Ramos (cell line): Measurements from ENCODE around the gene NHSL1.

Experiments
- in situ Hi-C: fragments of 300-500 bp; cut with MboI; formaldehyde crosslinking; loops from one replicate; pipeline ENCODE4 v1.14.3; 2022; ENCODE audit warnings: low sequenced_read_pairs; ENCODE audit not compliant: unreplicated experiment

NHSL1 gene

DNA sequence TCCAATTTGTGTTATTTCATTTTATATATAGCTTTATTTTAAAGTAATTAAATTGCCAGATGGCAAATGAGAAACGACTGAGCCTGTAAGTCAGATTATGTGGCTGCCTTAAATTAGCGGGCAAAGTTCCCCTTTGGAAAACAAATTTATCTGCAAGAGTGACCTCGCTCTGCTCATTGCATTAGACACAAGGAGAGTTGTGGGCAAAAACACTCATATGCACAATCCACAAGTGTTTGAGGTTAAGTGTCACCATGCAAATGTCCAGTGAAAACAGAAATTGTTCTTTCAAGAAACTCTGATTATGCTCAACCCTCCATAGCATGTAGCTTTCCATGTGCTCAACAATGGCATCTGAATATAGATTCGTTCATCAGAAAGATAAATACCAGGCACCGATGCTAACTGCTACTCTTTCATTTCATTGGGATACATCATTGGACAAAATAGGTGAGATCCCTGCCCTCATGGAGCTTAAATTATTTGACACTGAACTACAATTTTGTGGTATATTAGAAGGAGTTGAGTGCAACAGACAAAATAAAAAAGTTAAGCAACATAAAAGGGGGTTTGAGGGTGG, 1.7 kb upstream of the NHSL1 start:
- in situ Hi-C loops, result no loop called here

GRCh38 chr6:138500045-138500665, 861 bp upstream of the NHSL1 start:
- in situ Hi-C loops, result no loop called here

DNA sequence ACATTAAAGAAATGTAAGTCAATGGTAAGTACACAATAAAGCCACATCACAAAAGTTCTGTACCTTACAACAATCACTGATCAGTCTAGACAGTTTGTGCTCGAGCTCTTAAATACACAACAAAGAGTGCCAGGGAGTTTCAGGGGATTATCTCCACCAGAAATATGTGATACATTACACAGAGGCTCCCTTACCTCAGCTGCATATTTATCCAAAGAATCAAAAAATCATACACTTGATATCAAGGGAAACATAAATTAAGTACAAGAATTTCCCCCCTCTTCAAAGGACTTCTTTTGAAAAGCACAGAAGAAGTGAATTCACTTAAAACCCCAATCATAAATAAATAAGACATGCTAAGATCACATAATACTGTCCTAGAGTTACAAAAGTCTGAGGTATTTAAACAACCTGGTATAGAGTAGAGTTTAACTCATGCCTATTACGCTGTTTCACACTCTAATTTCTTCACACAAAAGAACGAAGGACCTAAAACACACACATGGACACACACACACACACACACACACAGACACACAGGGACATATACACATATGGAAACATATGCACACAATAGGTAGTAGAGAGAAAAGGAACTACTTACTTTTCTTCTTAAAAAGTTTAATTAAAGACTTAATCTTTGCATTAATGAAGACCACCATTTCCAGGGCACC, 528 bp downstream of the NHSL1 start:
- in situ Hi-C loops, result no loop called here

GRCh38 chr6:138497286-138497685, 2.0 kb downstream of the NHSL1 start:
- in situ Hi-C loops, result no loop called here

GRCh38 chr6:138494312-138494711, 5.0 kb downstream of the NHSL1 start:
- in situ Hi-C loops, result no loop called here

- in situ Hi-C loops, result no loop called here
Measured at GRCh38 chr6:138493413-138493812, 5.9 kb downstream of the NHSL1 start.

GRCh38 chr6:138492871-138493270, 6.4 kb downstream of the NHSL1 start:
- in situ Hi-C loops, result no loop called here

GRCh38 chr6:138492113-138492512, 7.2 kb downstream of the NHSL1 start:
- in situ Hi-C loops, result no loop called here

GRCh38 chr6:138491017-138491416, 8.3 kb downstream of the NHSL1 start:
- in situ Hi-C loops, result no loop called here

- in situ Hi-C loops, result no loop called here
Measured at GRCh38 chr6:138489846-138490245, 9.4 kb downstream of the NHSL1 start.

DNA sequence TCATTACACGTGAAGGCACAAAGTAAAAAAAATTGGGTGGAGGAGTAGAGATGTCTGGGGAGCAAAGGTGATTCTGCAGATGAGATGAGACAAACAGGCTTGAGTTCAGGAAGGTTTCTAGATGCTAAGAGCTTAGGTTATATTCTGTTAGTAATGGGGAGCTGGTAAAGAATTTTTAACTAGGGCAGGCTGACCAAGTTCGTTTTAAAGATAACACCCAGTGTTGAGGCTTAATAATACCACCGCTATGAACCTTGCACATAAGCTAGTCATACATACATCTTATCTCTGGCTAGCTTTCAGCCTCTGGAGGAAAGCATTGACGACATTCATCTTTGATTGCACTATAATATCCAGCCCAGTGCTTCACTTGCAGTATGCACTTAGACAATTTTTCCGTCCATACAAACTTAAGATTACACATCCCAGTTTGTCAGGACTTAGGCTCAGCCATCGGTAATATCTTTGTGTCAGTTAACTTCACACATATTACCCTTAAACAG, 12.1 kb downstream of the NHSL1 start:
- in situ Hi-C loops, result no loop called here

- in situ Hi-C loops, result no loop called here
Measured at GRCh38 chr6:138486249-138487101, 12.8 kb downstream of the NHSL1 start.

DNA sequence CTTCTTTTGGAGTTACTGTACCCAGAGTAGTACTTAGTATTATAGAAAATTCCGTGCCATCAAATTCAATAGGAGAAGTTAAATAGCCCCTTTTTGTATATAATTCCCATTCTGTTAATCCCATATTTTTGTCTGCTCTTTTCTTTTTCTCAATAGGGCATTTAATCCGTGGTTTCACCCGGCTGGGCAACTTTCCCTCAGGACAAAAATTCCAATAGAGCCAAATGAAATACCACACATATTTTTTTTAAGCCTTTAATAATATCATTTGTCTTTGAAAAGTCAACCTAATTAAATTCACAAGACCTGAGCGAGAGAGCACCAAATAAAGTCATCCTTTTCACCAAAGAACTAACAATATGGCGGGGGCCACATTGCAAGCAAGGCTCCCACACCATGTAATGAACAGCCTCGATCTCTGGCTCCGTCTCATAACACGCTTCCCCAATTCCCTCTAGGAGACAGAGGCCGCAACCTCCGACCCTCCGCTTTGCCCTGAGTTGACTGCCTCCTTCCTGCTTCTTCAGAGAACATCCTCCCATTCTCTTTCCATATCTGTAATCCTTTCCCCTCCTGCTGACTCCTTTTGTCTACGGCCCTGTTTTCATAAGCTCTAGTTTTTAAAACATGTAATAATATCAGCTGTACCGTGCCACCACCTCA, 13.6 kb downstream of the NHSL1 start:
- in situ Hi-C loops, result no loop called here

DNA sequence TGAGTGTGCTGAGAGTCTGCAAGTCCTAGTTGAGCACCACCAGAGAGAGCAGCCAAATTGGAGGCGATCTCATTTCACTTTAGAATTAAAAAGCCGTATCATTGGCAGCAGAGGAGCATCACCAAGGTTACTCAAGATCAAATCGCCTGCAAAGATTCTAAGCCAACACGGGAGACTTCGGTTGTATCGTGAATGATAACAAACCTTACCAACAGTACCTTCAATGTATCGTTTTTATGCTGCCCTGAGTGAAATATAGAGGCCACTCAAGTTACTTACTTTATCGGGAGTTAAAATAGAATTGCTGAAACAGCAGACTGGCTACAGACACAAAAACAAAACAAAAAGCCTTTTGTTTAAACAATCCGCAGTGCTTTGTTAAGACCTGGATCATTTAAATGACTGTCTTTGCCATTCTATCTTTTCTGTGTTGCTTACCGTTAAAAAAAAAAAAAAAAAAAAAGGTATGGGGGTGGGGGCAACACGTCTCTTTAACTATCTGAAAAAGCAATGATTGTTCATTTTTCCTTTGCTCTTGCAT, 14.2 kb downstream of the NHSL1 start:
- in situ Hi-C loops, result no loop called here

GRCh38 chr6:138484018-138484731, 15.1 kb downstream of the NHSL1 start:
- in situ Hi-C loops, result no loop called here

DNA sequence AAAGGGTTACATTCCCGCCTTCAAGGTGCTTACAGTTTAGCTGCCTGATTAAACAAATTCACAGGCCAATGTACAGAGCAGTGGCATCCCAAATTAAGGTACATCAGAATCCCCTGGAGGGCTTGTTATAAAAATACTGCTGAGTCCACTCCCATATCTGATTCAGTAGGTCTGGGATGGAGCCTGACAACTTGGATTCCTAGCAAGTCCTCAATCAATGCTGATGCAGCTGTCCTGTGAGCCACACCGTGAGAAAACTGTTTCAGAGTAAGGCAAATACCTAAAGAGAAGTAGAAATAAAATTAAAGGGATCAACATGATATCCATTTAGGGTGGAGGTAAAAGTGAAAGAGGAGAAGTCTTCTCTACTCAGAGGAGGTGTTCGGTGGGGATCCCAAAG, 16.5 kb downstream of the NHSL1 start:
- in situ Hi-C loops, result no loop called here

DNA sequence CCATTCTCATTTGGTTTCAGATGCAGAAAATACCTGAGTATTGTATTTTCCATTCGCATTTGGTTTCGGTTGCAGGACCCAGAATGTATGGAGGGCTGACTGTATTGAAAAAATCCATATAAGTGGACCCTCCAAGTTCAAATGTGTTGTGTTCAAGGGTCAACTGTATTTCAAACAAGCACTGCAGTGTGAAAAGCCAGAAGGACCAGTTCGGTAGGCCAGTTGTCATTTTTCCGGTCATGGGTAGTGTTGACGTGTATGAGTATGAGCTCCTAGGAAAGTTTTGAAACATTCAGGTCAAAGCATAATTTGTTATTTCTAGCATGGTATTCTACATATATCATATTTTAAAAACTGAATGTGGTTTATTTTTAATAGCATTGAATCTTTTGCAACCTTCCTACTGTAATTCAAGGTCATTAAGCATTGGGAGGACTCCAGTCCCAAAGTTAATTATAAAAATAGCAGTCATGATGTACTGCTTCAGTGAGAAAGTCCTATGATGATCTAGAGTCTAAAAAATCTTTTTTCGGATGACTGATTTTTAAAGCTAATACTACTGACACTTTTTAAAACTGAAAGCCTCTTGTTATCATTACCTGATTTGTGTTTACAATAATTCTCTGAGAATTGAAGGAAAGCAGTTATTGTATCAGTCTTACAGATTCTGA, 18.9 kb downstream of the NHSL1 start:
- in situ Hi-C loops, result no loop called here

DNA sequence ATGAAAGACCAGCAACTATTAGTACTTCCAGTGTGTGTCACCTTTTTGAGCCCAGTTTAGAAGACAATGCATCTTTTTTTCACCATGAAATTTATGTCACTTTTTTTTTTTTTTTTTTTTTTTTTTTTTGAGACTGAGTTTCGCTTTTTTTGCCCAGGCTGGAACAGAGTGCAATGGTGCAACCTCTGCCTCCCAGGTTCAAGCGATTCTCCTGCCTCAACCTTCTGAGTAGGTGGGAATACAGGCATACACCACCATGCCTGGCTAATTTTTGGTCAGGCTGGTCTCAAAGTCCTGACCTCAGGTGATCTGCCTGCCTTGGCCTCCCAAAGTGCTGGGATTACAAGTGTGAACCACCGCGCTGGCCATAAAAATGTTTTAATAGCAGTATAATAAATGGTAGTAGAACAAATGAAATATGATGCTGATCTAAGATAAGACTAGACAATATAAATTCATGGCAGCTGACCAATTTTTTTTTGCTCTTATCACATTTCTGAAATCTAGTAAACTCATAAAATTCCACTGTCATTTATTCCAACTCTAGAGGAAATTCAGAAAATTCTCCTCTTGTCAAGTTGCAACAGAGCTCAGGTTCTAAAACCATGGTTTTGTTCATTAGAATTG, 21.3 kb downstream of the NHSL1 start:
- in situ Hi-C loops, result no loop called here
